Panc1 (cell line): ENCODE results near the gene SYNE1. TPM values are rescaled to one million over a fixed set of nuclear protein-coding genes. Genes with fewer than 3 reads are reported as not detected.

Experiments used
- ATAC-seq: fragments of 200-7000 bp; cut with Tn5 transposase; 2 replicates; pipeline ENCODE4 v1.9.1; 2020; ENCODE audit warnings: mild to moderate bottlenecking, moderate library complexity
- BruUV-seq: library from RNA; stranded (reverse); fragments of 400-500 nt; replicated peaks from 2 replicates; lab custom pipeline; 2021; lab: Mats Ljungman, UMichigan
- CTCF ChIA-PET: fragments of 300-600 bp; sonication (Branson Sonifier 250); formaldehyde crosslinking; loops from one replicate; lab custom pipeline; 2022; ENCODE audit warnings: antibody characterized with exemption; lab: Charles Lee
- POLR2A ChIA-PET: fragments of 300-600 bp; sonication (Branson Sonifier 250); formaldehyde crosslinking; loops from one replicate; lab custom pipeline; 2022; ENCODE audit warnings: antibody characterized with exemption; lab: Charles Lee
- DNase-seq: peaks from one replicate; pipeline ENCODE4 v3.0.0-alpha.2; 2010; ENCODE audit warnings: low read depth, low spot score
- H3K27ac ChIP-seq: 2 replicates; pipeline ENCODE4 v1.5.1; 2011; ENCODE audit warnings: mild to moderate bottlenecking, low read length, inconsistent platforms
- H3K27me3 ChIP-seq: fragments of 200-500 bp; sonication (Bioruptor generic); 2 replicates; pipeline ENCODE4 v1.6.0; 2014; ENCODE audit warnings: low read length, inconsistent platforms; ENCODE audit not compliant: control insufficient read depth, insufficient read depth
- H3K36me3 ChIP-seq: fragments of 200-500 bp; sonication (Bioruptor generic); 2 replicates; pipeline ENCODE4 v1.5.1; 2014; ENCODE audit warnings: inconsistent platforms, mild to moderate bottlenecking, low read length, moderate library complexity; ENCODE audit not compliant: control insufficient read depth, insufficient read depth
- H3K4me1 ChIP-seq: 2 replicates; pipeline ENCODE4 v1.5.1; 2011; ENCODE audit warnings: inconsistent platforms, mild to moderate bottlenecking, low read length, moderate library complexity; ENCODE audit not compliant: control insufficient read depth, insufficient read depth
- H3K4me3 ChIP-seq, 2 experiments: 2 replicates each; pipeline ENCODE4 v1.5.1; 2011 to 2012; ENCODE audit warnings: low read depth in 2 of 2, low read length in 2 of 2, mild to moderate bottlenecking in 2 of 2, inconsistent platforms in 1 of 2, moderate library complexity in 1 of 2
- H3K9me3 ChIP-seq: fragments of 200-500 bp; sonication (Bioruptor generic); 2 replicates; pipeline ENCODE4 v1.5.1; 2014; ENCODE audit warnings: low read depth, mild to moderate bottlenecking, inconsistent platforms, low read length, moderate library complexity; ENCODE audit not compliant: control insufficient read depth, insufficient read depth
- CTCF ChIP-seq: fragments of 450-650 bp; IDR thresholded peaks from 2 replicates; pipeline ENCODE4 v1.5.1; 2017; ENCODE audit warnings: mild to moderate bottlenecking
- POLR2AphosphoS5 ChIP-seq: IDR thresholded peaks from 2 replicates; pipeline ENCODE4 v1.6.1; 2012; ENCODE audit warnings: mild to moderate bottlenecking, low read depth, low read length, moderate library complexity
- SIN3A ChIP-seq: IDR thresholded peaks from 2 replicates; pipeline ENCODE4 v1.6.1; 2012; ENCODE audit warnings: low read depth, mild to moderate bottlenecking, low read length, moderate library complexity, borderline replicate concordance; ENCODE audit not compliant: insufficient read depth
- TCF7L2 ChIP-seq: IDR thresholded peaks from 2 replicates; pipeline ENCODE4 v1.6.1; 2011; ENCODE audit warnings: mild to moderate bottlenecking, low read depth, low read length, inconsistent platforms
- in situ Hi-C: cut with HindIII; loops from 2 replicates; pipeline ENCODE4 v1.10.0; 2016; ENCODE audit warnings: low sequenced_read_pairs, low pct_unique_long_range_greater_than_20kb
- intact Hi-C: fragments of 100-400 bp; cut with micrococcal nuclease; formaldehyde crosslinking; loops from one replicate; pipeline ENCODE4 v1.10.0; 2022; ENCODE audit not compliant: unreplicated experiment
- total RNA-seq: library from RNA; stranded (reverse); gene quantifications from one replicate; pipeline ENCODE4 v1.2.1, GENCODE V29; 2021; ENCODE audit not compliant: unreplicated experiment
- TF ChIP-seq, protein P1 (sequence below), 2 experiments: IDR thresholded peaks; 2 replicates each; pipeline ENCODE4 v1.6.1; 2011 to 2012; ENCODE audit warnings: low read depth in 2 of 2, control low read depth in 1 of 2, low read length in 1 of 2, mild to moderate bottlenecking in 1 of 2, moderate library complexity in 1 of 2; ENCODE audit not compliant: insufficient read depth in 1 of 2

SYNE1 gene
- total RNA-seq, 1 experiment from 2014 or later = 3.2 TPM

DNA sequence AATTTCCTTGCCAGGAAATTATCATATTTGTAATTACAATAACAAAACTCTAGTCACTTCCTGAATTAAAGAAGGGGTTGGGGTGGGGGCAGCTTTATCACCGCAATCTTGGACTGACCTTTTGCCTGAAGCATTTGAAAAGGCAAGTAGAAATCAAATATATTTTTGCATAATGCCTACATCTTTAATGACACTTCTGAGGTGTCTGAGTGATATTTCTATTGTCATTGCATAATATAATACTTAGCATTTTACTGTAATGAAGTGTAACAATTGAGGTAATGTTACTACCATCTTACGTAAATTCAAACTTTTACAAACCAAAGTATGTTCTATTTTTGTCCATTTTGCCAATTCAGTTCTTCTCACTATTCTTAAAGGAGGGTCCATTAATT is 65.2 kb downstream of the SYNE1 start:
- Histone ChIP-seq H3K4me3 (no peak overlapping the region), H3K36me3 (no peaks in the 10 kb centered on the region), H3K4me1 (no peaks in the 10 kb centered on the region), H3K9me3 (no peaks in the 10 kb centered on the region), H3K27ac (no peak overlapping the region), H3K27me3 (no peaks in the 10 kb centered on the region)
- no peak for DNase-seq
- no peak for ATAC-seq
- ChIA-PET CTCF (no interaction called here), POLR2A (no interaction called here)
- BruUV-seq = no TSS peak
- no peak for TF ChIP-seq POLR2AphosphoS5
- TF ChIP-seq, protein P1, sequence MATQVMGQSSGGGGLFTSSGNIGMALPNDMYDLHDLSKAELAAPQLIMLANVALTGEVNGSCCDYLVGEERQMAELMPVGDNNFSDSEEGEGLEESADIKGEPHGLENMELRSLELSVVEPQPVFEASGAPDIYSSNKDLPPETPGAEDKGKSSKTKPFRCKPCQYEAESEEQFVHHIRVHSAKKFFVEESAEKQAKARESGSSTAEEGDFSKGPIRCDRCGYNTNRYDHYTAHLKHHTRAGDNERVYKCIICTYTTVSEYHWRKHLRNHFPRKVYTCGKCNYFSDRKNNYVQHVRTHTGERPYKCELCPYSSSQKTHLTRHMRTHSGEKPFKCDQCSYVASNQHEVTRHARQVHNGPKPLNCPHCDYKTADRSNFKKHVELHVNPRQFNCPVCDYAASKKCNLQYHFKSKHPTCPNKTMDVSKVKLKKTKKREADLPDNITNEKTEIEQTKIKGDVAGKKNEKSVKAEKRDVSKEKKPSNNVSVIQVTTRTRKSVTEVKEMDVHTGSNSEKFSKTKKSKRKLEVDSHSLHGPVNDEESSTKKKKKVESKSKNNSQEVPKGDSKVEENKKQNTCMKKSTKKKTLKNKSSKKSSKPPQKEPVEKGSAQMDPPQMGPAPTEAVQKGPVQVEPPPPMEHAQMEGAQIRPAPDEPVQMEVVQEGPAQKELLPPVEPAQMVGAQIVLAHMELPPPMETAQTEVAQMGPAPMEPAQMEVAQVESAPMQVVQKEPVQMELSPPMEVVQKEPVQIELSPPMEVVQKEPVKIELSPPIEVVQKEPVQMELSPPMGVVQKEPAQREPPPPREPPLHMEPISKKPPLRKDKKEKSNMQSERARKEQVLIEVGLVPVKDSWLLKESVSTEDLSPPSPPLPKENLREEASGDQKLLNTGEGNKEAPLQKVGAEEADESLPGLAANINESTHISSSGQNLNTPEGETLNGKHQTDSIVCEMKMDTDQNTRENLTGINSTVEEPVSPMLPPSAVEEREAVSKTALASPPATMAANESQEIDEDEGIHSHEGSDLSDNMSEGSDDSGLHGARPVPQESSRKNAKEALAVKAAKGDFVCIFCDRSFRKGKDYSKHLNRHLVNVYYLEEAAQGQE (IDR thresholded peaks at IDR 0.05; ENCODE audit: insufficient read depth in 1 of 2, low read depth in 2 of 2, low read length in 1 of 2) = no peak
- no peak for TF ChIP-seq CTCF
- TF ChIP-seq TCF7L2 = no peak
- no peak for TF ChIP-seq SIN3A
- intact Hi-C loops (no loop called here), in situ Hi-C loops (no loop called here)

DNA sequence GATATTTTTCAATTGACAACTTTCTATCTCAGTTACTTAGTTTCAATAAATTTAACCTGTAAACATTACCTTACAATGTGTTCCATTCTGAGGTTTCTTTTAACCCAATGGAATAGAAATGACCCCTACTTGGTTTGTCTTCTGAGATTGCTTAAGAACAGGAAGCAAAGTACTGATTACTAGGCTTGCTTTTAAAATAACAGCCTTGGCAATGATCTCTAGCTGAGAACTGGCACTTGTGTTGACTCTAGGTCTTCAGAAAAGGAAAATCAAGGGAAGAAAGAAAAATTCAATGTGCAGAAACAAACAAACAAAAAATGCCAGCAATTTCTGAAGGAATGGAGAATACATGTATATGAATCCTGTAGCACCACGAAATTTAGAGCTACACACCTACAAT is 66.1 kb downstream of the SYNE1 start:
- Histone ChIP-seq H3K36me3 (no peaks in the 10 kb centered on the region), H3K4me3 (no peak overlapping the region), H3K27me3 (no peaks in the 10 kb centered on the region), H3K27ac (no peak overlapping the region), H3K9me3 (no peaks in the 10 kb centered on the region), H3K4me1 (no peaks in the 10 kb centered on the region)
- DNase-seq (no peak), ATAC-seq (no peak)
- ChIA-PET CTCF (no interaction called here), POLR2A (no interaction called here)
- intact Hi-C loops (no loop called here), in situ Hi-C loops (no loop called here)
- TF ChIP-seq POLR2AphosphoS5 = no peak
- TF ChIP-seq TCF7L2 = no peak
- TF ChIP-seq, protein P1 (IDR thresholded peaks at IDR 0.05; ENCODE audit: insufficient read depth in 1 of 2, low read depth in 2 of 2, low read length in 1 of 2) = no peak
- BruUV-seq = no TSS peak
